Measurements from ENCODE around the gene LAGE3. TPM values are rescaled to one million over a fixed set of nuclear protein-coding genes. Genes with fewer than 3 reads are reported as not detected.
A peak's percentile ranks its signal among the peaks of the same experiment; 100 is the strongest.

LAGE3 gene
- total RNA-seq, 3 donors from 2014 or later = 10.7 to 18.5 (median 13.9) TPM

DNA sequence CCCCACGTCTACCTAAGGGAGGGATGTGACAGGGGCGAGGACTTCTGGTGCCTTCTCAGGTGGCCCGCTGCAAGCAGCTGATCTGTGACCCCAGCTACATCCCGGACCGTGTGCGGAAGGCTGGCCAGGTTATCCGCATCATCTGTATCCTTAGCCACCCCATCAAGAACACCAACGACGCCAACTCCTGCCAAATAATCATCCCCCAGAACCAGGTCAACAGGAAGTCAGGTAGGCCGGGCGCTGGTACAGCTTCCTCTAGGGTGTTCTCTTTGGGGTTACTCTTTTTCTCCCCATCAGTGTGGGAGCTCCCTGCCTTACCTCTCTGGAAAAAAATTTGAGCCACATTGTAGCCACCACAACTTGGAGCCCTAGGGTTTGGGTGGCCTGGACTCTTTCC lies 37.5 kb downstream of the LAGE3 start:
- DNase-seq = no peak
- ATAC-seq = no peak
- intact Hi-C loops (cut with DNase I, micrococcal nuclease) = no loop called here
- TF ChIP-seq, protein P1, sequence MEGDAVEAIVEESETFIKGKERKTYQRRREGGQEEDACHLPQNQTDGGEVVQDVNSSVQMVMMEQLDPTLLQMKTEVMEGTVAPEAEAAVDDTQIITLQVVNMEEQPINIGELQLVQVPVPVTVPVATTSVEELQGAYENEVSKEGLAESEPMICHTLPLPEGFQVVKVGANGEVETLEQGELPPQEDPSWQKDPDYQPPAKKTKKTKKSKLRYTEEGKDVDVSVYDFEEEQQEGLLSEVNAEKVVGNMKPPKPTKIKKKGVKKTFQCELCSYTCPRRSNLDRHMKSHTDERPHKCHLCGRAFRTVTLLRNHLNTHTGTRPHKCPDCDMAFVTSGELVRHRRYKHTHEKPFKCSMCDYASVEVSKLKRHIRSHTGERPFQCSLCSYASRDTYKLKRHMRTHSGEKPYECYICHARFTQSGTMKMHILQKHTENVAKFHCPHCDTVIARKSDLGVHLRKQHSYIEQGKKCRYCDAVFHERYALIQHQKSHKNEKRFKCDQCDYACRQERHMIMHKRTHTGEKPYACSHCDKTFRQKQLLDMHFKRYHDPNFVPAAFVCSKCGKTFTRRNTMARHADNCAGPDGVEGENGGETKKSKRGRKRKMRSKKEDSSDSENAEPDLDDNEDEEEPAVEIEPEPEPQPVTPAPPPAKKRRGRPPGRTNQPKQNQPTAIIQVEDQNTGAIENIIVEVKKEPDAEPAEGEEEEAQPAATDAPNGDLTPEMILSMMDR (IDR thresholded peaks at IDR 0.05) = no peak
- Histone ChIP-seq H3K36me3 (ENCODE audit: low read depth) (no peaks in the 10 kb centered on the region), H3K9me3 (no peaks in the 10 kb centered on the region), H3K4me3 (no peak overlapping the region), H3K4me1 (ENCODE audit: low read depth) (peaks cover 6% of the 10 kb centered on the region)

DNA sequence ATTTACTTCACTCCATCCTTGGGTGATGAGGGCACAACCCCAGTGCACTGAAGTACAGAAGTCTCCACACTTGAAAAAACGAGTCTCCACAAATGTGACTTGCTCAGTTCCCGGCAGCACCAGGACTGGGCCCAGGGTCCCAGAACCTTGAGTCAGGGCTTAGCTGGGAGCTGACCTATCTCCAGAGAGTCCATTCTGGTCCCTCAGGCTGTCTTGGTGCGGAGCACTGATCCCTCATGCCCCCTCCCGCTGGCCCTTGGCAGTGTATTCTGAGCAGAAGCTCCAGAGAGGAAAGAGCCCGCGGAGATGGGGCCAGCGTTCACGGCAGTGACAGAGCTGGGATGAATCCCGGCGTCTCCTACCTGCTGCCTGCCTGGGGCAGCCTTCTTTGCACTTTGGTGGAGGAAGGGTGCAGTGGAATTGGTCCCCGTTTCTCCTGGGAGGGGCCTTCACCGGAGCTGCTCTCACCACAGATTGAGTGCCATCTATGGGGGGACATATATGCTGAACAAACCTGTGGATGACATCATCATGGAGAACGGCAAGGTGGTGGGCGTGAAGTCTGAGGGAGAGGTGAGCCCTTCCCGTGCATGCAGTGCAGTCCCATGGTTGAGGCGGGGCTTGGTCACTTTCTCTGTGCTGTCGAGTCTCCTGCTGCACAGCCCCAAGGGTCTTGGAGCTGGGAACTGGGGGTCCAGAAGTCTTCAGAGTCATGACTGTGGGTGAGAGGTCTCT lies 38.3 kb downstream of the LAGE3 start:
- intact Hi-C loops (cut with DNase I, micrococcal nuclease) = no loop called here
- H3K4me1 ChIP-seq (ENCODE audit: low read depth) = peaks cover 6% of the 10 kb centered on the region
- no peak for ATAC-seq

DNA sequence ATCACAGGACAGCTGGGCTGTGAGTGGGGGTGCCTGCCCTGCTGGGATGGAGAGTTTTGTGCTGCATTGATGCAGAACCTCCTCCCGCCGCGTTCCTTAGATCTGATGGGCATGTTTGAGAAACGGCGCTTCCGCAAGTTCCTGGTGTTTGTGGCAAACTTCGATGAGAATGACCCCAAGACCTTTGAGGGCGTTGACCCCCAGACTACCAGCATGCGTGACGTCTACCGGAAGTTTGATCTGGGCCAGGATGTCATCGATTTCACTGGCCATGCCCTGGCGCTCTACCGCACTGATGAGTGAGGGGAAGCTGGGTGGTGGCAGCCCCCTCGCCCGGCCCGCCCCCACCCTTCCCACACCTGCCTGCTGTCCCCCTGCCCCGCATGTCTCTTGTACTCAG lies 39.2 kb downstream of the LAGE3 start:
- intact Hi-C loops (cut with DNase I, micrococcal nuclease) = no loop called here
- Histone ChIP-seq H3K4me3 (no peak overlapping the region), H3K9me3 (no peaks in the 10 kb centered on the region), H3K36me3 (ENCODE audit: low read depth) (no peaks in the 10 kb centered on the region), H3K4me1 (ENCODE audit: low read depth) (peaks cover 2% of the 10 kb centered on the region)
- TF ChIP-seq, protein P1 (IDR thresholded peaks at IDR 0.05) = no peak
- DNase-seq (no peak), ATAC-seq (no peak)

More for the DNA sequence above, 38.3 kb downstream of the LAGE3 start:
- DNase-seq = no peak
- TF ChIP-seq, protein P1 (IDR thresholded peaks at IDR 0.05) = no peak
- no peaks in the 10 kb centered on the region for H3K9me3 ChIP-seq
- H3K4me3 ChIP-seq = no peak overlapping the region
- no peaks in the 10 kb centered on the region for H3K36me3 ChIP-seq (ENCODE audit: low read depth)

DNA sequence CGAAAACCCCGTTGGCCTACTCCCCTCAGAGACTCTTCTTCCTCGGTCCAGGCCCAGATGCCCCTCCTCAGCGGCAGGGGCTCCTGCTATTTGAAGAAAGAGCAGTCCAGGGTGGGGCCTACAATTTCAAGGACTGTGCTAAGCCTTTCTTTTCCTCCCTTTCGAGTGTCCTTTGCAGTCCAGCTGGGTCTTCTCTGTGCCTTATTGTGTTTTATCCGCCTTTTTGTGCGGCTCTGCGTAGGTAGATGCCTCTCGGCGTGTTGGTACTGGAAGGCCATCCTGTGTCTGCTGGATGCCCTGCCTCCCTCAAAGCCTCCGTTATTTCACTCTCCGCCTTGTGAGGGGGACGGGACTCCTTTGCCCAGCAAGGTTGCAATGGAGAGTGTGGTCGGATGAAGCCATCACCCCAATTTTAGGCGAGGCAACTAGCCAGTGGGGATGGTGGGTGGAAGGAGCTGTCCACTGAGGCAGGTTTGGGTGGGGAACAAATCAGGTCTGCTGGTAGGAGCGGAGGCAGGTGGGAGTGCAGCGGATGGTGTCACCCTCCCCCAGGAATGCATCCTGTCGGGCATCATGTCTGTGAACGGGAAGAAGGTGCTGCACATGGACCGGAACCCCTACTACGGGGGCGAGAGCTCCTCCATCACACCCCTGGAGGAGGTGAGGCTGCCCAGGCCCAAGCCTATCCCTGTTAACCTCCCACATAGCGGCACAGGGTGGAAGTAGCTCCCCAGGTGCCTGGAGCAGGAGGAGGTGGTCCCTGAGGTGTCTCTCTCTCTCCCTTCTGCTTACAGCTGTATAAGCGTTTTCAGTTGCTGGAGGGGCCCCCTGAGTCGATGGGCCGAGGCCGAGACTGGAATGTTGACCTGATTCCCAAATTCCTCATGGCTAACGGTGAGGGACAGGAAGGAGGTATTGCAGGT lies 40.8 kb downstream of the LAGE3 start:
- TF ChIP-seq, protein P1 (IDR thresholded peaks at IDR 0.05) = no peak
- DNase-seq (no peak), ATAC-seq (no peak)
- intact Hi-C loops (cut with DNase I, micrococcal nuclease) = no loop called here
- no peaks in the 10 kb centered on the region for H3K36me3 ChIP-seq (ENCODE audit: low read depth)
- no peak overlapping the region for H3K4me3 ChIP-seq
- no peaks in the 10 kb centered on the region for H3K9me3 ChIP-seq
- H3K4me1 ChIP-seq (ENCODE audit: low read depth) = no peaks in the 10 kb centered on the region

DNA sequence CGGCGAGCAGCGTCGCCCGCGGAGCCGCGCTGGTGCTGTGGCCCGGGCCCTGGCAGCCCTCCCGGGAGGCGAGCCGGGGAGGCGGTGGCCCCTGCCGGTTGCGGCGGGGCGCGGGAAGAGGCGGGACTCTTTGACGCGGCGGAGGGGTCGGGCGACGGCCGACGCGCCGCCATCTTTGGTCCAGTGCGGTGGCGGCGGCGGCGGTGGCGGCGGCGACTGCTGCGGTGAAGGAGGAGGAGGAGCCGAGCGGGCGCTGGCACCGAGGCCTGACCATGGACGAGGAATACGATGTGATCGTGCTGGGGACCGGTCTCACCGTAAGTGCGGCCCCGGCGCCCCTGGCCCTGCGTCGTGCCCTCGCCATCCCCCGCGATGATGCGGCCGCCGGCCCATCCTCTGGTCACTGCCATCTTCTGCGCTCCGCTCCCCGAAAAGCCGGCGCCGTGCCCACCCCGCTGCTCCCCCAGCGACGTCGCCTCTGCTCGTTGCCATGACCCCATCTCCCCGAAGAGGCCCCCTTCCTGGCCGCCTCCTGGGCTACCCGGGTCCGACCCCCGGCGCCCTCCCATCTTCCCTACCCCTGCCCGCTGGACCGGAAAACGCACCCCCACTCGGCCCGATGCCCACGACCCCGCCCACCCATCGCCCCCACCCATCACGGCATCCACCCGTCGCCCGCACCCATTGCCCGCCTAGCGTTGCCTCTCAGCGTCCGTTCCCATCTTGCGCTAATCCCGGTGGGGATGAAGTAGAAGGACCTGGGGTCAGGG lies 41.9 kb downstream of the LAGE3 start, which contains the start of gene GDI1:
Gene GDI1 (plus strand): TSS at position 172 of the 770 bp plus-strand sequence. CDS start 101 bp downstream, at position 273.
- Histone ChIP-seq H3K4me3 (peak within 1 kb of the TSS; percentile 38), H3K36me3 (ENCODE audit: low read depth) (no peaks in the 10 kb centered on the region), H3K9me3 (no peaks in the 10 kb centered on the region), H3K4me1 (ENCODE audit: low read depth) (no peaks in the 10 kb centered on the region)
- intact Hi-C loops (cut with DNase I, micrococcal nuclease) = no loop called here
- TF ChIP-seq, protein P1 (IDR thresholded peaks at IDR 0.05) = no peak
- DNase-seq (peak; percentile 55 to 70 (median 66)), ATAC-seq (peak; percentile 78)
